AG09309 (cell line): Measurements from ENCODE around the gene RECK.
A peak's percentile ranks its signal among the peaks of the same experiment; 100 is the strongest.

Experiments
- DNase-seq: peaks from one replicate; pipeline ENCODE4 v3.0.0-alpha.2; 2010; ENCODE audit warnings: low read depth
- H3K4me3 ChIP-seq: 2 replicates; pipeline ENCODE4 v1.5.1; 2011; ENCODE audit warnings: mild to moderate bottlenecking, low read depth, low read length, moderate library complexity; ENCODE audit not compliant: control insufficient read depth
- CTCF ChIP-seq: IDR thresholded peaks from 2 replicates; pipeline ENCODE4 v1.5.1; 2011; ENCODE audit warnings: mild to moderate bottlenecking, low read depth, low read length, inconsistent platforms; ENCODE audit not compliant: insufficient read depth, control insufficient read depth; ENCODE audit errors: missing control alignments

RECK gene

GRCh38 chr9:36144309-36145232 lies 107.9 kb downstream of the RECK start:
- no peak for DNase-seq

GRCh38 chr9:36145970-36146369 lies 109.3 kb downstream of the RECK start:
- no peak for TF ChIP-seq CTCF
- DNase-seq, result no peak
- H3K4me3 ChIP-seq, result no peak overlapping the region

More at GRCh38 chr9:36144309-36145232, 107.9 kb downstream of the RECK start:
- TF ChIP-seq CTCF, result no peak
- H3K4me3 ChIP-seq, result no peak overlapping the region

- no peak overlapping the region for H3K4me3 ChIP-seq
- DNase-seq, result no peak
- no peak for TF ChIP-seq CTCF
Observed at GRCh38 chr9:36146651-36147050, 109.9 kb downstream of the RECK start.

- no peak for DNase-seq
- no peak overlapping the region for H3K4me3 ChIP-seq
- no peak for TF ChIP-seq CTCF
Observed at GRCh38 chr9:36147441-36148175, 110.9 kb downstream of the RECK start.

GRCh38 chr9:36148311-36149051 lies 111.8 kb downstream of the RECK start:
- peak; percentile 88 for DNase-seq
- no peak for TF ChIP-seq CTCF
- H3K4me3 ChIP-seq, result no peak overlapping the region

GRCh38 chr9:36149197-36149596 lies 112.5 kb downstream of the RECK start:
- DNase-seq, result no peak
- H3K4me3 ChIP-seq, result no peak overlapping the region
- TF ChIP-seq CTCF, result no peak
